ENCODE results near the gene CFAP100.

CFAP100 gene

DNA sequence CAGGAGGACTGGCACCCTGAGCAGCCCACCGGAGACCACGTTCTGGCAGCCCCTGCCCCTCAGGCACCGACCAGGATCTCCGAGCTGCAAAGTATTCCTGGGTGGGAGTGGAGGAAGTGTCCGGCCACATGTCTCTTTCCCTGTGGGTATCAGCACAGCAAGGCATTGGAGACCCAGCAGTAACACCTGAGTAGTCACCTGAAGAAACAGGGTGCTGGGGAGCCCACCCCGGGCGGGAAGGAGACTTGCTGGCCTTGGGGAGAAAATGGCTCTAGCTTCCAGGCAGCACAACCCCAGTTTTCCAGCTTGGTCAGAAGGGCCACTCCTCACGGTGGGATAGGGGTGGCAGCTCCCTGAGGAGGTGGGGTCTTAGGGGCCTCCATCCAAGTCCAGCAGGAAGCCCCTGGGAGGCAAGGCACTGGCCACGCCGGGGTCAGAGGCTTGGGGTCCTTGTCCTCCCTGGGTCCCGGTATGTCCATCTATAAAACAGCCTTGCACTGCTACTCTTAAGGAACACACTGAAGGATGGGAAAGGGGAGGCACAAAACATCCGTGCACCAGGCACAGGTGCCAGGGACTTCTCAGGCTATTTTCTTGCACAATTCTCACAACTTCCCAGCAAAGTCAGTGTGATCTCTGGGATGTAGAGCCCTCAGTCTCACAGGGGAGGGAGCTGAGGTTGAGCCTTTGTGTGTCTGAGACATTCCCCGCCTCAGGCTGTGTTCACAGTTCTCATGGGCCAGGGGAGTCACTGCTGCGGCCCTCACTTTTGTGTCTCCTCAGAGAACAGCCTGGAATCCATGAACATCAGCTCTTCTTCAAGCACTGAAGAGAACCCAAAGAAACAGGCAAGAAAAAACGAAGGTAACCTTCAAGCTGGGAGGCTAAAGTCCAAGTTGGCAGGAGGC lies 11.9 kb downstream of the CFAP100 start:
- no peaks in the 10 kb centered on the region for H3K79me2 ChIP-seq (ENCODE audit: low read length)
- no peak overlapping the region for H3K4me2 ChIP-seq (ENCODE audit: low read length)
- no peak overlapping the region for H3K9ac ChIP-seq (ENCODE audit: low read length)
- no peaks in the 10 kb centered on the region for H3K9me3 ChIP-seq (ENCODE audit: insufficient read depth, low read length)
- no peaks in the 10 kb centered on the region for H3K4me1 ChIP-seq (ENCODE audit: low read length)
- no peaks in the 10 kb centered on the region for H4K20me1 ChIP-seq (ENCODE audit: insufficient read depth, low read length)
- H3K27ac ChIP-seq (ENCODE audit: low read length): no peak overlapping the region
- H3K27me3 ChIP-seq (ENCODE audit: low read depth, low read length): peaks cover 4% of the 10 kb centered on the region; the same call in 1 of the 2 replicates
- TF ChIP-seq EZH2phosphoT487 (IDR thresholded peaks at IDR 0.05; ENCODE audit: low read depth): no peak
- TF ChIP-seq, protein P1, sequence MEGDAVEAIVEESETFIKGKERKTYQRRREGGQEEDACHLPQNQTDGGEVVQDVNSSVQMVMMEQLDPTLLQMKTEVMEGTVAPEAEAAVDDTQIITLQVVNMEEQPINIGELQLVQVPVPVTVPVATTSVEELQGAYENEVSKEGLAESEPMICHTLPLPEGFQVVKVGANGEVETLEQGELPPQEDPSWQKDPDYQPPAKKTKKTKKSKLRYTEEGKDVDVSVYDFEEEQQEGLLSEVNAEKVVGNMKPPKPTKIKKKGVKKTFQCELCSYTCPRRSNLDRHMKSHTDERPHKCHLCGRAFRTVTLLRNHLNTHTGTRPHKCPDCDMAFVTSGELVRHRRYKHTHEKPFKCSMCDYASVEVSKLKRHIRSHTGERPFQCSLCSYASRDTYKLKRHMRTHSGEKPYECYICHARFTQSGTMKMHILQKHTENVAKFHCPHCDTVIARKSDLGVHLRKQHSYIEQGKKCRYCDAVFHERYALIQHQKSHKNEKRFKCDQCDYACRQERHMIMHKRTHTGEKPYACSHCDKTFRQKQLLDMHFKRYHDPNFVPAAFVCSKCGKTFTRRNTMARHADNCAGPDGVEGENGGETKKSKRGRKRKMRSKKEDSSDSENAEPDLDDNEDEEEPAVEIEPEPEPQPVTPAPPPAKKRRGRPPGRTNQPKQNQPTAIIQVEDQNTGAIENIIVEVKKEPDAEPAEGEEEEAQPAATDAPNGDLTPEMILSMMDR (IDR thresholded peaks at IDR 0.05; ENCODE audit: low read depth, low read length): no peak
- no peaks in the 10 kb centered on the region for H3K36me3 ChIP-seq (replicated peaks; ENCODE audit: low read depth, low read length)
- H3K4me3 ChIP-seq (ENCODE audit: low read length): no peak overlapping the region
- H2AFZ ChIP-seq (ENCODE audit: low read depth, low read length): no peak overlapping the region

DNA sequence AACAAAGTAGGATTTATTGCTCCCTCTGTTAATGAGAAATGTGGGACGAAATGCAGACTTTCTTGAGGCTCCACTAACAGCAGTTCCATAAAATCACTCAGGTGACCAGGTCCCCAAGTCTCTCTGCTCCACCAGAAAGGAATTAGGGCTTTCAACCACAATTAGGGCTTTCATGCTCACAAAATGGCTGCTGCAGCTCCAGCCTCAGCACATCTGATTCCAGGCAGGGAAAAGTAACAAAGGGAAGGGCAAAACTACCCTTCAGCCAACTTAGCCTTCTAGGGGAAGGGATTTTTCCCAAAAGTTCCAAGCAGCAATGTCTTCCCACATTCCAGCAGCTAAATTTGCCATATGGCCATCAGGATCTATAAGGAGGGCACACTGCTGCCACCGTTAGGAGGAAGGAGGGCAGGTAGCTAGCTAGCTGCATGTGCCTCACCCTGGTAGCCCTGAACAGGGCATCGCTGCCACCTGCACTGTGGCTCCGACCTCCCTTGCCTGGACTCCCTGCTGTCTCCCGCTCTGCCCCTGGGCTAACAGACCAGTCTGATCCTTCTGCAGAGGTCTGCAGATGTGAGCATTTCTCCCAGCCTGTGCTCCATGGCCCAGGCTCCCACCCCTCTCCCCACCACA lies 12.8 kb downstream of the CFAP100 start:
- Histone ChIP-seq H3K9ac (ENCODE audit: low read length) (no peak overlapping the region), H3K27me3 (ENCODE audit: low read depth, low read length) (peaks cover 4% of the 10 kb centered on the region; the same call in 1 of the 2 replicates), H3K4me2 (ENCODE audit: low read length) (no peak overlapping the region), H4K20me1 (ENCODE audit: insufficient read depth, low read length) (no peaks in the 10 kb centered on the region), H3K9me3 (ENCODE audit: insufficient read depth, low read length) (no peaks in the 10 kb centered on the region), H3K79me2 (ENCODE audit: low read length) (no peaks in the 10 kb centered on the region), H3K4me1 (ENCODE audit: low read length) (no peaks in the 10 kb centered on the region), H3K36me3 (replicated peaks; ENCODE audit: low read depth, low read length) (no peaks in the 10 kb centered on the region), H3K4me3 (ENCODE audit: low read length) (no peak overlapping the region), H3K27ac (ENCODE audit: low read length) (no peak overlapping the region), H2AFZ (ENCODE audit: low read depth, low read length) (no peak overlapping the region)
- TF ChIP-seq, protein P1 (IDR thresholded peaks at IDR 0.05; ENCODE audit: low read depth, low read length): no peak
- no peak for TF ChIP-seq EZH2phosphoT487 (IDR thresholded peaks at IDR 0.05; ENCODE audit: low read depth)

DNA sequence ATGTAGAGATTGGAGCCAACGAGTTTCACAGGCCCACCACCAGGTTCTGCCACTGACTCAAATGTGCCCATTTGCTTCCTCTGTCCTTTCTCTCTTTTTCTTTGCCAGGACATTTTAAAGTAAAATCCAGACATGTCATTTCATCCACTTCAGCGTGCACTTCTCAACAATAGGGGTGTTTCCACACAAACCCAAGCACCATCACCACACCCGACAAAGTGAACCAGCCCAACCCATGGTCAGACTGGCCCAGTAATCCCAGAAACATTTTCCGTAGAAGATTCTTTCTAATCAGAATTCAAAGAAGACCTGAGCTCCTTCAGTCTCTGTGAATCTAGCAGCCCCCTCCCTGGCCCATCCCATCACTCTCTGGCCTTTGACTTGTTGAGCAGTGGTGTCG lies 13.4 kb downstream of the CFAP100 start:
- Histone ChIP-seq H2AFZ (ENCODE audit: low read depth, low read length) (no peak overlapping the region), H3K4me3 (ENCODE audit: low read length) (no peak overlapping the region), H3K9me3 (ENCODE audit: insufficient read depth, low read length) (no peaks in the 10 kb centered on the region), H4K20me1 (ENCODE audit: insufficient read depth, low read length) (no peaks in the 10 kb centered on the region), H3K4me1 (ENCODE audit: low read length) (no peaks in the 10 kb centered on the region), H3K79me2 (ENCODE audit: low read length) (no peaks in the 10 kb centered on the region), H3K4me2 (ENCODE audit: low read length) (no peak overlapping the region), H3K27me3 (ENCODE audit: low read depth, low read length) (peaks cover 4% of the 10 kb centered on the region; the same call in 1 of the 2 replicates), H3K36me3 (replicated peaks; ENCODE audit: low read depth, low read length) (no peaks in the 10 kb centered on the region), H3K27ac (ENCODE audit: low read length) (no peak overlapping the region), H3K9ac (ENCODE audit: low read length) (no peak overlapping the region)
- no peak for TF ChIP-seq EZH2phosphoT487 (IDR thresholded peaks at IDR 0.05; ENCODE audit: low read depth)
- TF ChIP-seq, protein P1 (IDR thresholded peaks at IDR 0.05; ENCODE audit: low read depth, low read length): no peak
